GM21390 (cell line): Measurements from ENCODE around the gene CENPP.

ENCODE experiments used
- ATAC-seq: cut with Tn5 transposase; IDR thresholded peaks from one replicate; pipeline ENCODE4 v1.9.1; 2021; ENCODE audit not compliant: unreplicated experiment

CENPP gene

GRCh38 chr9:92668746-92669526 lies 343.2 kb downstream of the CENPP start:
- ATAC-seq = peak; percentile 6

GRCh38 chr9:92669527-92669889 lies 343.8 kb downstream of the CENPP start:
- ATAC-seq = no peak
